HG03064 (cell line): Measurements from ENCODE around the gene OR6Y1.

Experiments used
- ATAC-seq: cut with Tn5 transposase; IDR thresholded peaks from one replicate; pipeline ENCODE4 v1.9.1; 2021; ENCODE audit warnings: low read depth; ENCODE audit not compliant: unreplicated experiment

Gene OR6Y1

GRCh38 chr1:158554352-158554751 is at the start of gene OR6Y1:
TSS of gene OR6Y1 (minus strand) at chr1:158554405. CDS start at chr1:158548105, 6,300 bp downstream.
- ATAC-seq = no peak

GRCh38 chr1:158600735-158601134 is 46.5 kb upstream of the OR6Y1 start:
- no peak for ATAC-seq

- ATAC-seq = no peak
Measured at GRCh38 chr1:158586942-158587341, 32.7 kb upstream of the OR6Y1 start.

- ATAC-seq = no peak
Measured at GRCh38 chr1:158583962-158584361, 29.8 kb upstream of the OR6Y1 start.

- no peak for ATAC-seq
Measured at GRCh38 chr1:158579733-158580132, 25.5 kb upstream of the OR6Y1 start, which contains the start of gene OR10X1. TSS of gene OR10X1 (minus strand) at chr1:158579899. CDS start at chr1:158579899, 0 bp downstream.

DNA sequence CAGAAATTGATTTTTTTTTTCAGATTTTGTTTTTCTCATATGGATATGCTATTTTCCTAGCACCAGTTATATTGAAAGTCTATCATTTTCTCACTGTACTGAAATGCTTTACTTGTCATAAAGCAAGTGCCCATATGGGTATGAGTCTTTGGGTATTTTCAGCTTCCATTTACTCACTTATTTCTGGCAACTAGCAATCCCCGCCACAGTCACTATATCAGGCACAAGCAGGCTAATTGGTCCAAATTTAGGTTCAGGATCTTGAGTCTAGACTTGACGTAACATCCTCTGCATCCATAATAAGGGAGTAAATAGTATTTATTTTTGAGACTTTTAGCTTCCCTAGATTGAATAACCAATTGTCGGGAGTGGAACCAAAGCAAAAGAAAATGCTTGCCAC is 23.4 kb upstream of the OR6Y1 start:
- ATAC-seq = no peak

- no peak for ATAC-seq
Measured at GRCh38 chr1:158572226-158572625, 18.0 kb upstream of the OR6Y1 start.

DNA sequence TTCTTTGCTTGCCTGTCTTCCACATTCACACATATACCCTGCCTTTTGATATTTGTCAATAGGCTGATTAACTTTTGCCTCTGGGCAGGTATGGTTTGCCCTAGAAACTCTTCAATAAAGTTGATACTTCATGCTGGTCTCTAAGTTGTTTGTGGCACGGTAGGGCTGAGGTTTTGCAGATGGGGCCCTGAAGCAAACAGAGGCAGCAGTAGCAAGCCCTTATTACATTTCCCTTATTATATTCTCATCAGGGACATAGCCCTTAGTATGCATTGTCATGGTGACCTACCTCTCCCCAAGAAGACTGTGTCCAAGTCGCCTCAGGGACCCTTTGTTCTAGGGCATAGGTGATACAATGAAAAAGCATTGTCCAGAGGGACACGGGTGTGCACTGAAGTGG is 16.3 kb upstream of the OR6Y1 start, which contains the start of gene OR6P1:
OR6P1 (minus strand) TSS at position 101 of the 400 bp plus-strand sequence. CDS start 6,976 bp downstream, outside the sequence.
- ATAC-seq = no peak

DNA sequence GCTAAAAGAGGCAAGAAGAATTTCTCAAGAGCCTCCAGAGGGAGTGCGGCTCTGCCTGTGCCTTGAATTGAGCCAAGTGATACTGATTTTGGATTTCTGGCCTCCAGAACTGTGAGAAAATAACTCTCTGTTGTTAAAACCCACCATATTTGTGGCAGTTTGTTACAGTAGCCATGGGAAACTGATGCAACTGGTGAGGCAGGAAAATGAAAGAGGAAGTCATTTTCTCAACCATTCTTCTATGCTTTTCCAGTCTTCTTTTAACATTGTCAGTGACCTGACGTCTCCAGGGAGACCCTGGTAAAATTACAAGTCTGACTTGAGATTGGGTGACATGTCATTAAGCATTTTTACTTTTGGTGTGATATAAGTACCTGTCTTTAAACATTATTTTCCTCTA is 10.4 kb upstream of the OR6Y1 start:
- ATAC-seq = no peak

DNA sequence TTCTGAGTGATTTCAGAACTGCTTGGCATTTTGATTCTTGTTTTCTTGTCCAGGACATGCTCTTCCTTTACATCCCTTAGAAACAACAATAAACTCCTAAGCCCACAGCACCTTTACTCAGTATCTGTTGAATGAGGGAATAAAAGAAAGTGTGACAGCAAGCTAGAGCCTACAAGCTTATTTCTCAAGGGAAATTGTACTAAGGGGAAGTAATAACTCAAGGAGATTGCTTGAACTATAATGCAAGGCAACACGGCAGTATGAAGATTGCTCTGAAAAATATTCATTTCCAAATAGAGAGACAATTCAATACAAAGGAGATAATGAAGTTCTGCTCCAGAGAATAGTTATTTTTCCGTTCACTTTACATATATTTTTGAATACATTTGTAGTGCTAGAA is 9.6 kb upstream of the OR6Y1 start:
- ATAC-seq = no peak

DNA sequence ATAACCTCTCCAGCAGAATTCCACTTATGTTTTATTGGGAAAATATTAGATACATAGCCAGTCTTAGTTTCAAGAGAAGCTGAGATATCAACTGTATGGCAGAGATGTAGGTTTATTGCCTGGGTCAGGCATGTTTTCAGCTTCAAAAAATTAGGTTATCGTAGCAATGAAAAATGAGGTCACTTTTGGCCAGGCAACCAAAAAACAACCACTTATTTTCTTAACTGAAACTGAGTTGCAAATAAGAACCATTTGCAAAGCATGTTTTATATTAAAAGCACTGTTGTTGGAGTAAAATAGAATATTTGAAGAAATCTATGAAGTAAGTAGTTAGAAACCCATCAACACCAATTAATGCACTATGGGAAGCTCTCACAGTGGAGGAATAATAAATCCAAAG is 5.5 kb upstream of the OR6Y1 start:
- no peak for ATAC-seq

DNA sequence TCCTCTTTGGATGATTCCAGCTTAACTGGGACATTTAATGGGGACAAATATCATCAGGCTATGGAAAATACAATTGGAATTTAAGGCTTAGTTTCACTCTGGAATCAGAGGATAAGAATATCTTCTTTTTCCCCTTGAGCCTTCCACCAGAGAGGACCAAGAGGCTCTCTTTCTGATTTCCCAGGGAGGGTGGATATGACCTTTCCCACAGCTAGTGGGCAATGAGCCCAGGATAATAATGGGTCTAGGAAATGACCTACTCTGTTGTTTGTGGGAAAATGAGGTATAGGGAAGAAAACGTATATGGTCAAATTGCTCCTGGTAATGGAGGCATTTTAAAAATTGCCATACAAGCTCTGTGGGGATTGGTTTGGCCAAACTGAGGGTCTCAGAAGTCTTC is 1.9 kb downstream of the OR6Y1 start:
- no peak for ATAC-seq

GRCh38 chr1:158547533-158547932 is 6.7 kb downstream of the OR6Y1 start:
- no peak for ATAC-seq

DNA sequence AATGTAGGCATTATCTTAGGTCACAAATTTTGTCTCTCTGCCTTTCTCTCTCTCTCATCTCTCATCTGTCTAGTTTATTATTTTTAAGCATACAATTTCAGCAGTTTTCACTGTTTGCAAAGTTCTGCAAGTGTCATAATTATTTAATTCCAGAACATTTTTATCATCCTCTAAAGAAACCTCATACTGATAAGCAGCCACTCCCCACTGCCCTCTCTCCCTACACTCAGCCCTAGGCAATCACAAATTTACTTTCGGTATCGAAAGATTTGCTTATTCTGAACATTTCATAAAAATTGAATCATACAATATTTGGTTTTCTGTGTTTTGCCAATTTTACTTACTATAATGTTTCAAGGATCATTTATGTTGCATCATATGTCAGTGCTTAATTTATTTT is 16.6 kb downstream of the OR6Y1 start:
- no peak for ATAC-seq

- ATAC-seq = no peak
Measured at GRCh38 chr1:158534496-158534895, 19.7 kb downstream of the OR6Y1 start.

- ATAC-seq = no peak
Measured at GRCh38 chr1:158527190-158527815, 26.9 kb downstream of the OR6Y1 start.

- ATAC-seq = no peak
Measured at GRCh38 chr1:158521666-158522058, 32.5 kb downstream of the OR6Y1 start.

DNA sequence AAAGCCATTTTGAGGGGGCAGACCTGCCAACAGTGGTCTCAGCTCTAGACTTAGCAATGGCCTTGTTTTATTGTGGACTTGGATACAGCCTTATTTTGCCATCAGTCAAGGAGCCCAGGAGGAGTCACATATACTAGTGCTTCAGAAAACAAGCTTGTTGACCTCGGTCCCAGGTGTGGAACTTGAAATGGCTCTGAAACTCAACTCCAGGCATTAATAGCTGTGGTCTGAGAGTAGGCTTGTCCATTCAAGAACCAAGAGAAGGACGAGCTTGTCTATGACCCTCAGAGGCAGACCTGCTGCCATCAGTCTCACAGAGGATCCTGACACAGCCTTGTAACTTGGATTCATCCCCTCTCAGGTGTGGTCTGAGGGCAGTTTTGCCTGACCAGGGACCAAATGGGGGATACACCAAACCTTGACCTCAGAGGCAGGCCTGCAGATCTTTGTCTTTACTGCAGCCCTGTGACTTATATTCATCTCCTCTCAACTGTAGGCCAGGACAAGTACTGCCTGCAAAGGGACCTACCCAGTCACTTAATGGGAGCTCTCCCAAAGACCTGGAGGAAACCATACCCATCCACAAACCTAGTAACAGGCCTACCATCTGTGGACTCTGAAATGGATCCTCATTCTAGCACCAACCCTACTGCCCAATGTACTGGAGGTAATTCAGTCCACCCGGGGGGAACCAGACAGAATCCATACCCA is 33.1 kb downstream of the OR6Y1 start:
- ATAC-seq = no peak

DNA sequence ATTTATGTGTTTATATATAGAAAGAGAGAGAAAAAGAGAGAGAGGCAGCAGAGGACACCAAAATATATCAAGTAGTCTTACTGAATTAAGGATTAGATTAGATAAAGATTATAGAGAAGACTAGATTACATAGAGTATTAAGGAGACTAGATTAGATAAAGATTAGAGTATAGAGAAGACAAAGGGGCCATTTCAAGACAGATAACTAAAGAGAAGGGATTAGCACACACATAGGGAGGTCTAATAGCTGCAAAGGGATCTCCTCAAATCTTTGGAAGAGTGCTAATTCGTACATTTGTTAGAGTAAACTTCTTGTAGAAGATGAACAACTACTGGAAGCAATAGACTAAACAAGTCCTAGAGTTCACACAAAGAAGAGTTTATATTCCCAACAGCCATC is 34.2 kb downstream of the OR6Y1 start:
- no peak for ATAC-seq

- ATAC-seq = no peak
Measured at GRCh38 chr1:158516966-158517365, 37.2 kb downstream of the OR6Y1 start.

DNA sequence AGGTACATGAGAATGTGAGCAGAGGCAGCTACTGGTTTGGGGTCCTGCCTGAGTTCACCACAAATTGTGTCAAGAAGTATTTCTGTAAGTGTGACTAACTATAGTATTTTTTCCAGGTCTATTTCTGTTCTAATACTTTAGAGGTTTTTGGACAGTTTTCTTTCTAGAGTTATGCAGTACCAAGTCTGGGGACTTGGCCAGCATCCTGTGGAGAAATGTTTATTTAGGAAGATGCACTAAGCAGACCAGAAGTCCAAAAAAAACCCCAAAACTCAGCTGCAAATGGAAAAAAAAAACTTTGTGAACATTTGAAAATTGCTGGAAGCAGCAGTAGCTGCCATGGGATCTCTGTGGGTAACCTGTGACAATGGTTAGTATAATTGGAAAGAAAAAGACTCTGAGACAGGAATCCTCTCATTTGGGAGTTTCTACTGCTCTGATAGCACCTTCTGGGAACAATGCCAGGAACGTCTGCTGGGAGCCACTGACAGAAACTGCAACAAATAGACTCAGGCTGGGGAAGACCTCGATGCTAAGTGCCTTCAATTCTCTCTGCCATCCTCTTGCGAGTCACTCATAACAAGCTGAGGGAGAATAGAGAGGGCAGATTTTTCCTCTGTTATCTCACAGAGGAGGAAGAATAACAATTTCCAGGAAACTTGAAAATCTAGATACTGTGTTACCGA is 44.6 kb downstream of the OR6Y1 start:
- no peak for ATAC-seq

- ATAC-seq = no peak
Measured at GRCh38 chr1:158507511-158507910, 46.7 kb downstream of the OR6Y1 start.
